GM23248 (cell line): ENCODE data around the gene LSS. TPM values are rescaled to one million over a fixed set of nuclear protein-coding genes. Genes with fewer than 3 reads are reported as not detected.

Experiments
- DNase-seq: peaks from one replicate; pipeline ENCODE4 v3.0.0-alpha.2; 2015
- H2AFZ ChIP-seq: fragments of 200-600 bp; sonication (generic); 2 replicates; pipeline ENCODE4 v1.6.1; 2016; ENCODE audit warnings: antibody characterized with exemption
- H3F3A ChIP-seq: fragments of 200-600 bp; sonication (generic); 2 replicates; pipeline ENCODE4 v1.6.1; 2016; ENCODE audit warnings: mild to moderate bottlenecking, antibody characterized with exemption, mixed run types; ENCODE audit not compliant: insufficient read depth
- H3K27ac ChIP-seq: fragments of 200-600 bp; sonication (generic); 2 replicates; pipeline ENCODE4 v1.5.1; 2016; ENCODE audit warnings: mild to moderate bottlenecking
- H3K27me3 ChIP-seq: fragments of 200-600 bp; sonication (generic); replicated peaks from 2 replicates; pipeline ENCODE4 v1.6.1; 2016; ENCODE audit warnings: mild to moderate bottlenecking; ENCODE audit not compliant: insufficient read depth
- H3K36me3 ChIP-seq: fragments of 200-600 bp; sonication (generic); 2 replicates; pipeline ENCODE4 v1.6.1; 2016; ENCODE audit warnings: low read depth, mild to moderate bottlenecking
- H3K4me1 ChIP-seq: fragments of 200-600 bp; sonication (generic); 2 replicates; pipeline ENCODE4 v1.6.1; 2016; ENCODE audit warnings: mild to moderate bottlenecking; ENCODE audit not compliant: insufficient read depth
- H3K4me2 ChIP-seq: fragments of 200-600 bp; sonication (generic); one replicate; pipeline ENCODE4 v1.6.1; 2016; ENCODE audit warnings: mild to moderate bottlenecking; ENCODE audit not compliant: unreplicated experiment
- H3K4me3 ChIP-seq: fragments of 200-600 bp; sonication (generic); 2 replicates; pipeline ENCODE4 v1.5.1; 2016; ENCODE audit warnings: mild to moderate bottlenecking
- H3K79me2 ChIP-seq: fragments of 200-600 bp; sonication (generic); 2 replicates; pipeline ENCODE4 v1.6.1; 2016; ENCODE audit warnings: mild to moderate bottlenecking; ENCODE audit not compliant: insufficient read depth
- H3K9ac ChIP-seq: fragments of 200-600 bp; sonication (generic); 2 replicates; pipeline ENCODE4 v1.6.1; 2016; ENCODE audit warnings: mild to moderate bottlenecking
- H3K9me2 ChIP-seq: fragments of 200-600 bp; sonication (generic); 2 replicates; pipeline ENCODE4 v1.6.1; 2016; ENCODE audit warnings: mixed run types, mild to moderate bottlenecking, moderate library complexity; ENCODE audit not compliant: insufficient read depth
- H3K9me3 ChIP-seq: fragments of 200-600 bp; sonication (generic); one replicate; pipeline ENCODE4 v1.6.1; 2017; ENCODE audit warnings: low read depth
- H4K20me1 ChIP-seq: fragments of 200-600 bp; sonication (generic); 2 replicates; pipeline ENCODE4 v1.6.0; 2016; ENCODE audit not compliant: insufficient read depth
- EZH2 ChIP-seq: fragments of 200-600 bp; sonication (generic); IDR thresholded peaks from 2 replicates; pipeline ENCODE4 v1.6.1; 2018; ENCODE audit warnings: antibody characterized with exemption, mild to moderate bottlenecking; ENCODE audit not compliant: insufficient read depth, poor library complexity, severe bottlenecking
- EZH2phosphoT487 ChIP-seq: fragments of 200-600 bp; sonication (generic); IDR thresholded peaks from 2 replicates; pipeline ENCODE4 v1.6.1; 2018; ENCODE audit warnings: antibody characterized with exemption, moderate library complexity, mild to moderate bottlenecking, low read depth; ENCODE audit not compliant: insufficient read depth
- WGBS, 2 experiments: methylation state at CpG; one replicate each; pipeline ENCODE4 v1.1.6; 2015 to 2017; ENCODE audit warnings: low lambda C conversion rate in 2 of 2, low coverage in 1 of 2; ENCODE audit errors: missing lambda C conversion rate in 2 of 2; 5-methylcytosine and 5-hydroxymethylcytosine counted together
- in situ Hi-C: fragments of 300-500 bp; cut with MboI; formaldehyde crosslinking; loops from 2 replicates; pipeline ENCODE4 v1.15.0; 2020
- polyA plus RNA-seq: library from polyadenylated mRNA; unstranded; fragments of >200 nt; fragmentation: Nextera tagmentation; extraction: Ambion mirVana; gene quantifications from 2 replicates; pipeline ENCODE4 v1.2.1, GENCODE V29; 2016
- total RNA-seq: library from RNA; depleted of rRNA; stranded (reverse); fragments of >200 nt; shearing (Covaris generic); gene quantifications from 2 replicates; pipeline ENCODE4 v1.2.3, GENCODE V29; 2014

Gene LSS
- total and polyA plus RNA-seq, 2 experiments from 2014 or later, result 28.0 to 41.1 TPM

- no peak overlapping the region for H3K27ac ChIP-seq
- no peak overlapping the region for H3K4me3 ChIP-seq
- no peaks in the 10 kb centered on the region for H3K9me3 ChIP-seq
- TF ChIP-seq EZH2, result no peak
- no peak for DNase-seq
- H3F3A ChIP-seq, result 0 out of 2 replicates have a peak, but pooled peaks cover 11% of the 10 kb centered on the region
- in situ Hi-C loops, result no loop called here
- 85 to 88% methylated on average over 7 of the region's 7 CpGs for WGBS, 2 experiments
- no peaks in the 10 kb centered on the region for H3K79me2 ChIP-seq
- H4K20me1 ChIP-seq, result no peaks in the 10 kb centered on the region
- no peak overlapping the region for H3K4me2 ChIP-seq
- peaks cover 79% of the 10 kb centered on the region for H3K36me3 ChIP-seq
- no peak overlapping the region for H3K9ac ChIP-seq
- no peaks in the 10 kb centered on the region for H3K4me1 ChIP-seq
- H3K27me3 ChIP-seq, result no peaks in the 10 kb centered on the region
- no peaks in the 10 kb centered on the region for H3K9me2 ChIP-seq
- no peak overlapping the region for H2AFZ ChIP-seq
Measured at GRCh38 chr21:46239817-46240325, 11.3 kb upstream of the LSS start.

GRCh38 chr21:46237474-46237873 is 8.9 kb upstream of the LSS start:
- H4K20me1 ChIP-seq, result no peaks in the 10 kb centered on the region
- no peak overlapping the region for H3K4me2 ChIP-seq
- H3K9me3 ChIP-seq, result no peaks in the 10 kb centered on the region
- no peaks in the 10 kb centered on the region for H3K4me1 ChIP-seq
- peaks cover 28% of the 10 kb centered on the region; the same call in 1 of the 2 replicates for H3F3A ChIP-seq
- H3K79me2 ChIP-seq, result no peaks in the 10 kb centered on the region
- in situ Hi-C loops, result no loop called here
- no peak for DNase-seq
- no peak overlapping the region for H3K4me3 ChIP-seq
- H3K9ac ChIP-seq, result no peak overlapping the region
- H3K27ac ChIP-seq, result no peak overlapping the region
- H2AFZ ChIP-seq, result no peak overlapping the region
- WGBS, 2 experiments, result 88 to 90% methylated on average over 5 of the region's 5 CpGs
- H3K27me3 ChIP-seq, result no peaks in the 10 kb centered on the region
- no peaks in the 10 kb centered on the region for H3K9me2 ChIP-seq
- H3K36me3 ChIP-seq, result peaks cover 72% of the 10 kb centered on the region
- TF ChIP-seq EZH2 (no peak), EZH2phosphoT487 (no peak)

GRCh38 chr21:46234436-46234950 is 5.9 kb upstream of the LSS start:
- no peak for DNase-seq
- no peaks in the 10 kb centered on the region for H3K4me1 ChIP-seq
- peaks cover 47% of the 10 kb centered on the region for H3K36me3 ChIP-seq
- peaks cover 45% of the 10 kb centered on the region for H3F3A ChIP-seq
- no peaks in the 10 kb centered on the region for H3K79me2 ChIP-seq
- no peak for TF ChIP-seq EZH2
- no peak overlapping the region for H2AFZ ChIP-seq
- 76 to 78% methylated on average over 5 of the region's 5 CpGs for WGBS, 2 experiments
- no peaks in the 10 kb centered on the region for H3K9me2 ChIP-seq
- no peak overlapping the region for H3K4me3 ChIP-seq
- no peaks in the 10 kb centered on the region for H4K20me1 ChIP-seq
- H3K27ac ChIP-seq, result no peak overlapping the region
- no peak overlapping the region for H3K4me2 ChIP-seq
- no peaks in the 10 kb centered on the region for H3K9me3 ChIP-seq
- in situ Hi-C loops, result no loop called here
- no peaks in the 10 kb centered on the region for H3K27me3 ChIP-seq
- H3K9ac ChIP-seq, result no peak overlapping the region

GRCh38 chr21:46229923-46230260 is 1.3 kb upstream of the LSS start:
- Histone ChIP-seq H3K27ac (no peak overlapping the region), H3K79me2 (peaks cover 29% of the 10 kb centered on the region), H3K4me2 (peak overlapping the region; percentile 83), H3K9ac (peak overlapping the region; percentile 75; the same call in 1 of the 2 replicates), H3K4me3 (peak overlapping the region; percentile 71), H3K9me3 (no peaks in the 10 kb centered on the region), H4K20me1 (no peaks in the 10 kb centered on the region), H3K9me2 (no peaks in the 10 kb centered on the region), H3K27me3 (no peaks in the 10 kb centered on the region), H3F3A (peaks cover 52% of the 10 kb centered on the region), H3K36me3 (peaks cover 12% of the 10 kb centered on the region; the same call in 1 of the 2 replicates), H2AFZ (no peak overlapping the region), H3K4me1 (peaks cover 15% of the 10 kb centered on the region; the same call in 1 of the 2 replicates)
- WGBS, 2 experiments, result 76 to 77% methylated on average over 6 of the region's 6 CpGs
- in situ Hi-C loops, result no loop called here
- TF ChIP-seq EZH2phosphoT487, result no peak
- no peak for TF ChIP-seq EZH2
- DNase-seq, result peak; percentile 6
